SK-N-MC (cell line): Measurements from ENCODE around the gene ANAPC15.
"Not testable (repeated sequence)": the region's sequence is repeated elsewhere in the genome, so short reads cannot be mapped to it uniquely, and the experiment has no call there.

ENCODE experiments used
- DNase-seq: peaks from one replicate; pipeline ENCODE4 v3.0.0-alpha.2; 2011; ENCODE audit warnings: low read depth, low spot score
- H3K27ac ChIP-seq: fragments of 200-600 bp; sonication (generic); 2 replicates; pipeline ENCODE4 v1.5.1; 2016; ENCODE audit warnings: mixed run types
- H3K36me3 ChIP-seq: fragments of 200-600 bp; sonication (generic); 2 replicates; pipeline ENCODE4 v1.6.1; 2017; ENCODE audit warnings: antibody characterized with exemption, low read length, mixed read lengths; ENCODE audit not compliant: insufficient read depth
- H3K4me3 ChIP-seq: fragments of 200-600 bp; sonication (generic); 2 replicates; pipeline ENCODE4 v1.5.1; 2016
- H3K9ac ChIP-seq: fragments of 200-600 bp; sonication (generic); 2 replicates; pipeline ENCODE4 v1.8.0; 2017; ENCODE audit warnings: mixed run types, mixed read lengths; ENCODE audit not compliant: insufficient read length
- H3K9me3 ChIP-seq: fragments of 200-600 bp; sonication (generic); 2 replicates; pipeline ENCODE4 v1.6.1; 2017; ENCODE audit warnings: low read depth, mild to moderate bottlenecking, antibody characterized with exemption, low read length, moderate library complexity, mixed read lengths
- EZH2 ChIP-seq: fragments of 200-600 bp; sonication (generic); IDR thresholded peaks from one replicate; pipeline ENCODE4 v1.6.1; 2017; ENCODE audit warnings: antibody characterized with exemption
- FOXP2 ChIP-seq: optimal IDR thresholded peaks from 2 replicates; pipeline ENCODE3; 2011; ENCODE audit warnings: mild to moderate bottlenecking, moderate library complexity; ENCODE audit not compliant: insufficient read depth; ENCODE audit errors: extremely low read length, control extremely low read depth
- POLR2AphosphoS5 ChIP-seq: IDR thresholded peaks from 2 replicates; pipeline ENCODE4 v1.6.1; 2012; ENCODE audit warnings: mild to moderate bottlenecking, low read depth, low read length, borderline replicate concordance

ANAPC15 gene

GRCh38 chr11:72144807-72145565 is 32.5 kb upstream of the ANAPC15 start:
- no peak for DNase-seq
- Histone ChIP-seq H3K36me3 (no peaks in the 10 kb centered on the region), H3K4me3 (no peak overlapping the region), H3K27ac (no peak overlapping the region), H3K9ac (no peak overlapping the region), H3K9me3 (no peaks in the 10 kb centered on the region)
- TF ChIP-seq EZH2 (no peak), POLR2AphosphoS5 (no peak), FOXP2 (no peak)

- not testable (repeated sequence) for H3K36me3 ChIP-seq, DNase-seq, H3K4me3 ChIP-seq, H3K27ac ChIP-seq, H3K9ac ChIP-seq, H3K9me3 ChIP-seq
Measured at GRCh38 chr11:72142543-72142942, 30.0 kb upstream of the ANAPC15 start.

- not testable (repeated sequence) for H3K9me3 ChIP-seq, H3K9ac ChIP-seq, H3K27ac ChIP-seq, H3K4me3 ChIP-seq, DNase-seq, H3K36me3 ChIP-seq
Measured at GRCh38 chr11:72142086-72142485, 29.6 kb upstream of the ANAPC15 start.

- no peak overlapping the region for H3K4me3 ChIP-seq
- TF ChIP-seq EZH2 (no peak), FOXP2 (no peak), POLR2AphosphoS5 (no peak)
- DNase-seq, result no peak
- no peak overlapping the region for H3K9ac ChIP-seq
- no peak overlapping the region for H3K27ac ChIP-seq
- H3K9me3 ChIP-seq, result no peaks in the 10 kb centered on the region
- H3K36me3 ChIP-seq, result no peaks in the 10 kb centered on the region
Measured at GRCh38 chr11:72141066-72141465, 28.6 kb upstream of the ANAPC15 start.

GRCh38 chr11:72140661-72141060 is 28.2 kb upstream of the ANAPC15 start:
- H3K9me3 ChIP-seq, result no peaks in the 10 kb centered on the region
- TF ChIP-seq FOXP2, result no peak
- no peak for TF ChIP-seq POLR2AphosphoS5
- no peak overlapping the region for H3K4me3 ChIP-seq
- H3K27ac ChIP-seq, result no peak overlapping the region
- no peak for DNase-seq
- H3K9ac ChIP-seq, result no peak overlapping the region
- H3K36me3 ChIP-seq, result no peaks in the 10 kb centered on the region

- H3K9me3 ChIP-seq, result no peaks in the 10 kb centered on the region
- no peak overlapping the region for H3K27ac ChIP-seq
- H3K9ac ChIP-seq, result no peak overlapping the region
- H3K4me3 ChIP-seq, result no peak overlapping the region
- TF ChIP-seq EZH2 (no peak), FOXP2 (no peak), POLR2AphosphoS5 (no peak)
- H3K36me3 ChIP-seq, result no peaks in the 10 kb centered on the region
- DNase-seq, result no peak
Measured at GRCh38 chr11:72139500-72139899, 27.0 kb upstream of the ANAPC15 start.

GRCh38 chr11:72138821-72139390 is 26.4 kb upstream of the ANAPC15 start:
- H3K27ac ChIP-seq, result no peak overlapping the region
- no peak overlapping the region for H3K9ac ChIP-seq
- TF ChIP-seq EZH2 (no peak), FOXP2 (no peak), POLR2AphosphoS5 (no peak)
- no peak overlapping the region for H3K4me3 ChIP-seq
- H3K36me3 ChIP-seq, result no peaks in the 10 kb centered on the region
- DNase-seq, result no peak
- H3K9me3 ChIP-seq, result no peaks in the 10 kb centered on the region

GRCh38 chr11:72136684-72137262 is 24.3 kb upstream of the ANAPC15 start:
- no peak overlapping the region for H3K27ac ChIP-seq

GRCh38 chr11:72135891-72136683 is 23.6 kb upstream of the ANAPC15 start:
- no peak overlapping the region for H3K4me3 ChIP-seq
- no peak overlapping the region for H3K9ac ChIP-seq
- TF ChIP-seq EZH2, result no peak
- no peak for TF ChIP-seq POLR2AphosphoS5
- TF ChIP-seq FOXP2, result no peak

More at GRCh38 chr11:72136684-72137262, 24.3 kb upstream of the ANAPC15 start:
- Histone ChIP-seq H3K36me3 (no peaks in the 10 kb centered on the region), H3K4me3 (no peak overlapping the region), H3K9me3 (no peaks in the 10 kb centered on the region), H3K9ac (no peak overlapping the region)
- TF ChIP-seq FOXP2 (no peak), EZH2 (no peak)
- no peak for DNase-seq

GRCh38 chr11:72135473-72135872 is 23.0 kb upstream of the ANAPC15 start, which contains the start of gene FOLR3:
Gene FOLR3, plus strand, starts transcription at chr11:72135725. Its CDS starts 228 bp downstream, at chr11:72135953.
- DNase-seq, H3K4me3 ChIP-seq, H3K36me3 ChIP-seq: not testable (repeated sequence)

More at GRCh38 chr11:72135891-72136683, 23.6 kb upstream of the ANAPC15 start:
- H3K9me3 ChIP-seq, result no peaks in the 10 kb centered on the region
- DNase-seq, result no peak
- no peaks in the 10 kb centered on the region for H3K36me3 ChIP-seq
- H3K27ac ChIP-seq, result no peak overlapping the region

More at GRCh38 chr11:72135473-72135872, 23.0 kb upstream of the ANAPC15 start, which contains the start of gene FOLR3:
- H3K27ac ChIP-seq, H3K9ac ChIP-seq, H3K9me3 ChIP-seq: not testable (repeated sequence)
